Spinal cord (tissue), 10 donors: ENCODE data around the gene CYP2C9. TPM values are rescaled to one million over a fixed set of nuclear protein-coding genes. Genes with fewer than 3 reads are reported as not detected.

Experiments used
- DNase-seq, 6 donors: peaks; one replicate each; pipeline versions ENCODE4 v3.0.0 to v3.0.0-alpha.2; 2013 to 2015; ENCODE audit warnings: low spot score in 6 of 6, low read depth in 4 of 6
- H3K27ac ChIP-seq: one replicate; pipeline ENCODE4 v1.5.1; 2013; ENCODE audit warnings: low read depth, low read length, control low read depth
- H3K27me3 ChIP-seq: one replicate; pipeline ENCODE4 v1.6.1; 2013; ENCODE audit warnings: low read length; ENCODE audit not compliant: control insufficient read depth, insufficient read depth
- H3K36me3 ChIP-seq: one replicate; pipeline ENCODE4 v1.6.1; 2013; ENCODE audit warnings: low read length; ENCODE audit not compliant: control insufficient read depth, insufficient read depth
- H3K4me1 ChIP-seq: one replicate; pipeline ENCODE4 v1.6.1; 2013; ENCODE audit warnings: low read length; ENCODE audit not compliant: control insufficient read depth, insufficient read depth
- H3K4me3 ChIP-seq: one replicate; pipeline ENCODE4 v1.5.1; 2013; ENCODE audit warnings: low read depth, low read length, control low read depth
- H3K9me3 ChIP-seq: one replicate; pipeline ENCODE4 v1.6.1; 2013; ENCODE audit warnings: low read length; ENCODE audit not compliant: control insufficient read depth, insufficient read depth
- WGBS: methylation state at CpG from one replicate; pipeline ENCODE4 v1.1.5; 2013; ENCODE audit warnings: missing lambda C conversion rate; ENCODE audit not compliant: insufficient coverage; 5-methylcytosine and 5-hydroxymethylcytosine counted together
- polyA plus RNA-seq, 2 donors: library from polyadenylated mRNA; unstranded; fragments of 120-200 nt; gene quantifications; one replicate each; pipeline ENCODE4 v1.2.1, GENCODE V29; 2013; ENCODE audit not compliant: insufficient read length in 2 of 2
- small RNA-seq: library from RNA; depleted of rRNA; stranded (forward); fragments of <200 nt; gene quantifications from one replicate; pipeline ENCODE3, GENCODE V24; 2014; ENCODE audit warnings: low replicate concordance
- total RNA-seq, 2 donors: library from RNA; depleted of rRNA in 1 of 2; stranded (reverse); fragments of 120-200 nt in 1 of 2; fragments of >200 nt in 1 of 2; gene quantifications; one replicate each; pipeline versions ENCODE4 v1.2.3 to v1.2.4, GENCODE V29; 2013 to 2014
- donor health status: healthy.

CYP2C9 gene
- total and polyA plus RNA-seq, 4 donors = 0.18 TPM; not detected in 3

DNA sequence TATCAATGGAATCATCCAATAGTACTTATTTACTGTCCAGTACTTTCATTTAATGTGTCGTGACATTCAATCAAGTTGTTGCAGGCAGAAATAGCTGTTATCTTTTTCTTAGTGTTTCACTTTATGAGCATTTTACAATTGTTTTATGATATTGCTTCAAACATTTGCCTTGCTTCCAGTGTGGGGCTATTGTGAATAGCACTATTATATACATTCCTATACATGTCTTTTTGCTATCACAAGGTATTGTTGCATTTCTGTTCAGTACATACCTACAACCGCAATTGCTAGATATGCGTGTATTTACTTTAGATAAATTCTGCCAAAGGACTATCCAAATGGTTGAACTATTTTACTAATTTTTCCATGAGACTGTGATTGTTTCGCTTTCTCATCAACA lies 95.9 kb downstream of the CYP2C9 start:
- Histone ChIP-seq H3K36me3 (no peaks in the 10 kb centered on the region), H3K9me3 (no peaks in the 10 kb centered on the region), H3K27ac (no peak overlapping the region), H3K27me3 (no peaks in the 10 kb centered on the region), H3K4me3 (no peak overlapping the region), H3K4me1 (no peaks in the 10 kb centered on the region)
- DNase-seq = no peak
- WGBS = 100% methylated on average over 1 of the region's 4 CpGs

DNA sequence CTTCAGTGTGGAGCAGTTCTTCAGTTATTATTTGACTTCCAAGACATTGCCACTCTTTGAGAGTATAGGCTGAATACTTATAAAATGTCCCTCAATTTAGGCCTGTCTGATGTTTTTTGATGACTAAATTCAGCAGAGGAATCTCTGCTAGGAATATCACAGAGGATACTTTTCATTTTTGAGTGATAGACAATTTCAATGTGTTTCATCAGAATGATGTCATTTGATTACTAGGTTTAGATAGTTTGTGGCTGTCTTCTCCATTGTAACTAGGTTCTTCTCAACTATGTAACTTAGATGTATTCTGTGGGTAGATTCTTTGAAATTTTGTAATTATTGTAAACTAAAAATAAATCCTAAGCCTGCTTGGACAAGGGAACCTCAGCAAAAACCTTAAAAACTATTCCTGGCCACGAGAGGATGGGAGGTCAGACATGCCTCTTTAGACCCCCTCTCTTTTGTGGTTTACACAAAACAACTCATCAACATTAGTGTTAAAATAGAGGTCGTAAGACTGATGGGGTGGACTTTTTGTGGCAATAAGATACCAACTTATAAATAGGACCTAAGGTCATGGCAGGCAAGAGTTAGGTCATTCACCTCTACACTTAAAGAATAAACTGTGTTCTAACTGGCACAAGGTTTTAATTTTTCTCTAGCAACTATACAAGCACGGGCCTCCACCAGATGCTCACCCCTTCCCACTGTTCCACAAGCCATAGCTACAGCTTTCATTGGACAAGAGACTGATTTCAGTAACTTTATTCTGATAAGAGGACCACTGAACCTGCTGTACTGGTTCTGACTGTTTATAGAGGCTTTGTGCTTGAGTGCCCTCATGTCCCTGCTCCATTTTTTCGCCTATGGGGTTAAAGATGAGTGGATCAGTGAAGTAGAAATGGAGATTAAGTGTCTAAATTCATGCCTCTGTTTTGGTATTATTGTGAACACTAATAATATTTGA lies 97.2 kb downstream of the CYP2C9 start:
- no peak for DNase-seq
- no peak overlapping the region for H3K27ac ChIP-seq
- no peak overlapping the region for H3K4me3 ChIP-seq
- no peaks in the 10 kb centered on the region for H3K9me3 ChIP-seq
- H3K36me3 ChIP-seq = no peaks in the 10 kb centered on the region
- WGBS = 100% methylated on average over 1 of the region's 4 CpGs
- H3K4me1 ChIP-seq = no peaks in the 10 kb centered on the region
- H3K27me3 ChIP-seq = no peaks in the 10 kb centered on the region

DNA sequence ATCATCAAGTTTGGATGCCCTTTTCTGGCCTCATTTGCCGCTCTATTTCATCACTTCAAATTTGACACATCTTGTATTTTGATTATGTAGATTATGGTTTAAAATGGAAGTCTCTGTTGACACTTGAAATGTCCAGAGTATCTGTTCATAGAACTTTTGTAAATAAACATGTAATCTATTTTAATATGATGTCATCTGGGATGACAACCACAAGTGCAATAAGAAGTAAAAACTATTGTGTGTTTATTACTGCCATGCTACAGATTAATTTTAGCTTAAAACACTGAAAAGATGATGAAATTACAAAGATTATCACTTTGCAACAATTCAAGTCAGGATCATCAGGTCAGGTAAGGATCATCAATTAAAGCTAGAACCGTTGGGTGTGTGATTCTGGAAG lies 100.8 kb downstream of the CYP2C9 start:
- DNase-seq = no peak
- WGBS = no CpG with 5 or more reads among the region's 2 CpGs
- no peaks in the 10 kb centered on the region for H3K9me3 ChIP-seq
- no peaks in the 10 kb centered on the region for H3K36me3 ChIP-seq
- H3K27me3 ChIP-seq = no peaks in the 10 kb centered on the region
- H3K27ac ChIP-seq = no peak overlapping the region
- no peaks in the 10 kb centered on the region for H3K4me1 ChIP-seq
- no peak overlapping the region for H3K4me3 ChIP-seq

Small RNAs within 50 kb of the gene (small RNA-seq; reads per million reads assigned to genes)
- not detected for gene CYP2C60P

Other genes with a start within 250 kb of the CYP2C9 start
- gene CYP2C19, start 176.0 kb upstream of the CYP2C9 start, total RNA-seq = under 1 TPM in 1 of 2 donors, not detected in 1; 0.22 TPM
- gene CYP2C19, start 176.0 kb upstream of the CYP2C9 start, polyA plus RNA-seq = under 1 TPM in 1 of 2 donors, not detected in 1; 0.08 TPM
- gene CYP2C8, start 130.8 kb downstream of the CYP2C9 start, total RNA-seq = 1 to 10 TPM; 1.8 to 2.6 TPM
- 1 to 10 TPM; 6.1 to 7.0 TPM for gene CYP2C8, start 130.8 kb downstream of the CYP2C9 start, polyA plus RNA-seq